GM12874 (cell line): ENCODE results near the gene BRD3.

Source experiments
- TF ChIP-seq, protein P1 (sequence below): IDR thresholded peaks from 2 replicates; pipeline ENCODE4 v1.5.1; 2011; ENCODE audit warnings: low read depth, mild to moderate bottlenecking, control low read depth, low read length, moderate library complexity; ENCODE audit not compliant: insufficient read depth

Gene BRD3

GRCh38 chr9:134067904-134068743 is at the start of gene BRD3:
Gene BRD3, minus strand, starts transcription at chr9:134068026. Its CDS starts 14,549 bp downstream, at chr9:134053477.
- TF ChIP-seq, protein P1, sequence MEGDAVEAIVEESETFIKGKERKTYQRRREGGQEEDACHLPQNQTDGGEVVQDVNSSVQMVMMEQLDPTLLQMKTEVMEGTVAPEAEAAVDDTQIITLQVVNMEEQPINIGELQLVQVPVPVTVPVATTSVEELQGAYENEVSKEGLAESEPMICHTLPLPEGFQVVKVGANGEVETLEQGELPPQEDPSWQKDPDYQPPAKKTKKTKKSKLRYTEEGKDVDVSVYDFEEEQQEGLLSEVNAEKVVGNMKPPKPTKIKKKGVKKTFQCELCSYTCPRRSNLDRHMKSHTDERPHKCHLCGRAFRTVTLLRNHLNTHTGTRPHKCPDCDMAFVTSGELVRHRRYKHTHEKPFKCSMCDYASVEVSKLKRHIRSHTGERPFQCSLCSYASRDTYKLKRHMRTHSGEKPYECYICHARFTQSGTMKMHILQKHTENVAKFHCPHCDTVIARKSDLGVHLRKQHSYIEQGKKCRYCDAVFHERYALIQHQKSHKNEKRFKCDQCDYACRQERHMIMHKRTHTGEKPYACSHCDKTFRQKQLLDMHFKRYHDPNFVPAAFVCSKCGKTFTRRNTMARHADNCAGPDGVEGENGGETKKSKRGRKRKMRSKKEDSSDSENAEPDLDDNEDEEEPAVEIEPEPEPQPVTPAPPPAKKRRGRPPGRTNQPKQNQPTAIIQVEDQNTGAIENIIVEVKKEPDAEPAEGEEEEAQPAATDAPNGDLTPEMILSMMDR: no peak

DNA sequence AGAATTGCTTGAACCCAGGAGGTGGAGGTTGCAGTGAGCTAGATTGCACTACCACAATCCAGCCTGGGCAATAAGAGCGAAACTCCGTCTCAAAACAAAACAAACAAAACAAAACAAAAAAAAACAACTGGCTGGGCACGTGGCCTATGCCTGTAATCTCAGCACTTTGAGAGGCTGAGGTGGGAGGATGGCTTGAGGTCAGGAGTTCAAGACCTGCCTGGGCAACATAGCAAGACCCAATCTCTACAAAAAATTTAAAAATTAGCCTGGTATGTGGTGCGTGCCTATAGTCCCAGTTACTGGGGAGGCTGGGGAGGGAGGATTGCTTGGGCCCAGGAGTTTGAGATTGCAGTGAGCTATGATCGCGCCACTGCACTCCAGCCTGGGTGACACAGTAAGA is 44.7 kb upstream of the BRD3 start:
- TF ChIP-seq, protein P1: no peak

DNA sequence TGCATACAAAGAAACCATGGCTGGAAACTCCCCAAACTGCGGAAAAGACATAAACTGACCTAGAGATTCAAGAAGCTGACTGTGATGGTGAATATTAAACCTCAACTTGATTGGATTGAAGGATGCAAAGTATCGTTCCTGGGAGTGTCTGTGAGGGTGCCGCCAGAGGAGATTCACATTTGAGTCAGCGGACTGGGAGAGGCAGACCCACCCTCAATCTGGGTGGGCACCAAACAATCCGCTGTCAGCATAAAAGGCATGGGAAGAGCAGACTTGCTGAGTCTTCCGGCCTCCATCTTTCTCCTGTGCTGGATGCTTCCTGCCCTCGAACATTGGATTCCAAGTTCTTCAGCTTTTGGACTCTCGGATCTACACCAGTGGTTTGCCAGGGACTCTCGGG is 43.2 kb upstream of the BRD3 start:
- TF ChIP-seq, protein P1: no peak

DNA sequence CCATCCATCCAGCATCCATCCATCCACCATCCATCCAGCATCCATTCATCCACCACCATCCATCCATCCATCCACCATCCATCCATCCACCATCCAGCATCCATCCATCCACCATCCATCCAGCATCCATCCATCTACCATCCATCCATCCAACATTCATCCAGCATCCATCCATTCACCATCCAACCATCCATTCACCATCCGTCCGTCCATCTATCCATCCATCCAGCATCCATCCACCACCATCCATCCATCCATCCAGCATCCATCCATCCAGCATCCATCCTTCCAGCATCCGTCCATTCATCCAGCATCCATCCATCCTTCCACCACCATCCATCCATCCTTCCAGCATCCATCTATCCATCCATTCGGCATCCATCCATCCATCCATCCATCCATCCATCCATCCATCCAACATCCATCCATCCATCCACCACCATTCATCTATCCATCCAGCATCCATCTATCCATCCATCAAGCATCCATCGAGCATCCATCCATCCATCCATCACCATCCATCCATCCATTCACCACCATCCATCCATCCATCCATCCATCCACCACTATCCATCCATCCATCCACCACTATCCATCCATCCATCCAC is 35.7 kb upstream of the BRD3 start:
- TF ChIP-seq, protein P1: no peak

DNA sequence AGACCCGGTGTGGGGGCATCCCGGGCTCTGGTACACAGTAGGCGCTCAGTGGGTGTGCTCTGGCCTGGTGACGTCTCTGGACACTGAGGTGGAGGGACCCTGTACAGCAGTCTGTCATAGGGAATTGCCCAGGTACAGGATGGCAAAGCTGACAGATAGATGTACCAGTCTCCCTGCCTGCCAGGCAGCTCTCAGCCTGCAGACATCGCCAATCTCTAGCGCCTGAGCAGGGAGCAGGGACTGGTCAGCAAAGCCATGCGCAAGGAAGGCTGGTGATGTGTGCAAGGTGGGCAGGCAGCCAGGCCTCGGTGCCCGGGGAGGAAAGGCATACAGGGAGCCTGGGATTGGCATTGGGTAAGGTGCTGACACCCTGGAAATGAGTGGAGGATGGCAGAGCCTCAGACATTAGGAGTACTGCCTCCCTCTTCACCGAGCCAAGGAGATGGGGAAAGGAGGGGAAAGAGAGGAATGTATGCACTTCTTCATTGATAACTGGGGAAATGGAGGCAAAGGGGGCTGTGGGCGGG is 33.9 kb upstream of the BRD3 start:
- TF ChIP-seq, protein P1: no peak

DNA sequence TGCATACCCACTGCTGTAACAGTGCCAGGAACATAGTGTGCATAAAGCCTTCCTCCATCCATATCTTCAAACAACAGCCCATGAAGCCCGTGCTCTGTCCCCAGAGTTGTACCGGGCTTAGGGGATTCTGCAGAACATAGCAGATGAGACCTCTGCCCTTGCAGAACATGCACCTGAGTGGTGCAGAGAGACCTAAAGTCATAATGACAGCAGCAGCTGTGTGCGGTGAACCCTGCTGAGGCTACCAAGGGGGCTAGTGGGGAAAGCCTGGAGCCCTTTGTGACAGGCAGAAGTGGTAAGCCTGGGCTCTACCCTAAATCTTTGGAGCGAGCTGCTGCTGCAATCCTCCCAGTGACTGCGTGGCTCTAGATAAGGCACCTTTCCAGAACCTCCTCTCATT is 32.2 kb upstream of the BRD3 start:
- TF ChIP-seq, protein P1: no peak

DNA sequence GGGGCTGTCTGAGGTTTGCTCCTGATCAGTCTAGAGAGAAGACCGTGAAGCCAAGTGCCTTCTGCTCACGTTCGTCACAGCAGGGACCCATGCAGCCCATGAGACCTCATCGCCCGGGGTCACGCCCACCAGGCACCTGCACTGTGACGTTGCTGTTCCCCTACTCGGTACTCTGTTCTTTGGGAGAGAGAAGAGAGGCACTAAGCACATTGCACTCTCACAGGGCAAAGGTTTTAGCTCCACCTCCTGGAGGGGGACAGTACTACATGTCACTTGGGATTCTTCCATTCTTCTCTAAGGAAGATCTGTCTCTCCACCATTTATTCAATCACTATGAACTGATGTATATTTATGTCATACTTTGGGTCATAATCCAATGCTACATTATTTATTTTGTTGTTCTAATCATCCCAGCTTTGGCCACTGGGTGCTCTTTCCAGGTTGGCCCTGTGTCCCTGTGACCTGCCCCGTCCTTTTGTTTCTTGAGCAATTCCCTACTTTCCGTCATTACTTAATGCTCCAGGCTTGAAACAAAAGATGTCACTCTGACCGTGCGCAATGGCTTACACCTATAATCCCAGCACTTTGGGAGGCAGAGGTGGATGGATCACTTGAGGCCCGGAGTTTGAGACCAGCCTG is 31.4 kb upstream of the BRD3 start:
- TF ChIP-seq, protein P1: peak; percentile 76
